ENCODE results near the gene DHX58.
A peak's percentile ranks its signal among the peaks of the same experiment; 100 is the strongest.

DHX58 gene

GRCh38 chr17:42120161-42120769 lies 7.8 kb upstream of the DHX58 start:
- H3K4me3 ChIP-seq (ENCODE audit: low read depth, low read length) = peak overlapping the region; percentile 63
- DNase-seq (ENCODE audit: low read depth) = no peak
- no peak for TF ChIP-seq CTCF (IDR thresholded peaks at IDR 0.05; ENCODE audit: insufficient read depth, low read depth, low read length, missing control alignments)

- no peak for TF ChIP-seq CTCF (IDR thresholded peaks at IDR 0.05; ENCODE audit: insufficient read depth, low read depth, low read length, missing control alignments)
- no peak for DNase-seq (ENCODE audit: low read depth)
- H3K4me3 ChIP-seq (ENCODE audit: low read depth, low read length) = no peak overlapping the region
Observed at GRCh38 chr17:42119301-42119700, 6.8 kb upstream of the DHX58 start.

GRCh38 chr17:42118545-42118944 lies 6.0 kb upstream of the DHX58 start:
- no peak overlapping the region for H3K4me3 ChIP-seq (ENCODE audit: low read depth, low read length)
- TF ChIP-seq CTCF (IDR thresholded peaks at IDR 0.05; ENCODE audit: insufficient read depth, low read depth, low read length, missing control alignments) = peak; percentile 61
- peak; percentile 65 for DNase-seq (ENCODE audit: low read depth)

- no peak overlapping the region for H3K4me3 ChIP-seq (ENCODE audit: low read depth, low read length)
Observed at GRCh38 chr17:42118126-42118510, 5.6 kb upstream of the DHX58 start.

GRCh38 chr17:42117397-42118125 lies 5.0 kb upstream of the DHX58 start:
- TF ChIP-seq CTCF (IDR thresholded peaks at IDR 0.05; ENCODE audit: insufficient read depth, low read depth, low read length, missing control alignments) = no peak
- H3K4me3 ChIP-seq (ENCODE audit: low read depth, low read length) = no peak overlapping the region
- no peak for DNase-seq (ENCODE audit: low read depth)

More at GRCh38 chr17:42118126-42118510, 5.6 kb upstream of the DHX58 start:
- no peak for DNase-seq (ENCODE audit: low read depth)
- no peak for TF ChIP-seq CTCF (IDR thresholded peaks at IDR 0.05; ENCODE audit: insufficient read depth, low read depth, low read length, missing control alignments)

GRCh38 chr17:42116705-42117396 lies 4.3 kb upstream of the DHX58 start:
- DNase-seq (ENCODE audit: low read depth) = peak; percentile 94
- peak; percentile 85 for TF ChIP-seq CTCF (IDR thresholded peaks at IDR 0.05; ENCODE audit: insufficient read depth, low read depth, low read length, missing control alignments)
- no peak overlapping the region for H3K4me3 ChIP-seq (ENCODE audit: low read depth, low read length)

All from GM12865 (cell line).